ENCODE data around the gene CPZ. TPM values are rescaled to one million over a fixed set of nuclear protein-coding genes. Genes with fewer than 3 reads are reported as not detected.

CPZ gene
- total RNA-seq, 1 experiment from 2014 or later, result 37.3 TPM

GRCh38 chr4:8552024-8552423 lies 40.5 kb upstream of the CPZ start:
- H3K56ac ChIP-seq (ENCODE audit: insufficient read length, low read depth, low read length), result no peak overlapping the region
- H3K27ac ChIP-seq (ENCODE audit: insufficient read length, low read depth, low read length), result no peak overlapping the region
- H4K8ac ChIP-seq (replicated peaks; ENCODE audit: insufficient read length, low read depth, low read length), result no peak overlapping the region
- TF ChIP-seq CTCF (conservative IDR thresholded peaks at IDR 0.05), result no peak
- no peaks in the 10 kb centered on the region for H3K79me2 ChIP-seq (ENCODE audit: insufficient read depth, low read length)
- H3K23me2 ChIP-seq (ENCODE audit: insufficient read length, low read depth, low read length, poor library complexity, severe bottlenecking), result no peaks in the 10 kb centered on the region
- H3K4me2 ChIP-seq (ENCODE audit: insufficient read depth, insufficient read length, low read length), result no peak overlapping the region
- H2BK5ac ChIP-seq (ENCODE audit: insufficient read length, low read length), result no peak overlapping the region
- no peaks in the 10 kb centered on the region for H3K27me3 ChIP-seq (ENCODE audit: insufficient read depth, low read length)
- no peaks in the 10 kb centered on the region for H3K36me3 Mint-ChIP-seq (ENCODE audit: insufficient read depth in 1 of 3, low read depth in 3 of 3)
- H3T11ph ChIP-seq (ENCODE audit: low read length), result no peak overlapping the region
- H3K27ac Mint-ChIP-seq, result peak overlapping the region in 2 of 3 experiments; percentile 6 to 66; a peak in 1 of 7 replicates
- no peak overlapping the region for H3K23ac ChIP-seq (ENCODE audit: insufficient read length, low read depth, low read length)
- peaks cover 23 to 33% of the 10 kb centered on the region in 2 experiments for H3K4me1 Mint-ChIP-seq
- no peak overlapping the region for H2AK5ac ChIP-seq (ENCODE audit: insufficient read length, low read length)
- H3K4ac ChIP-seq (ENCODE audit: low read depth, low read length), result no peak overlapping the region
- H4K91ac ChIP-seq (ENCODE audit: insufficient read length, low read depth, low read length), result no peak overlapping the region
- no peaks in the 10 kb centered on the region; the same call in none of the 2 replicates for H3K27me3 Mint-ChIP-seq (ENCODE audit: low read depth)
- H3K9me3 Mint-ChIP-seq, result no peaks in the 10 kb centered on the region; a peak in 1 of 5 replicates
- H2BK120ac ChIP-seq (ENCODE audit: low read depth, low read length, poor library complexity, severe bottlenecking), result no peak overlapping the region
- no peak overlapping the region for H3K4me3 Mint-ChIP-seq
- H3K79me1 ChIP-seq (ENCODE audit: insufficient read depth, low read depth, low read length, poor library complexity, severe bottlenecking), result no peaks in the 10 kb centered on the region
- H3K4me1 ChIP-seq (ENCODE audit: insufficient read depth, low read length), result no peaks in the 10 kb centered on the region
- H3K9me3 ChIP-seq (ENCODE audit: control insufficient read depth, low read depth, low read length), result no peaks in the 10 kb centered on the region
- no peak for DNase-seq
- H2BK20ac ChIP-seq (ENCODE audit: low read depth, low read length, poor library complexity, severe bottlenecking), result no peak overlapping the region
- no CpG with 5 or more reads among the region's 4 CpGs for WGBS (ENCODE audit: extremely low coverage, insufficient read length, low lambda C conversion rate)
- H3K9ac ChIP-seq (ENCODE audit: extremely low read depth, insufficient read length, low read length), result no peak overlapping the region
- no peak overlapping the region for H4K5ac ChIP-seq (ENCODE audit: insufficient read length, low read depth, low read length)
- peaks cover 2% of the 10 kb centered on the region for H4K20me1 ChIP-seq (ENCODE audit: control insufficient read depth, insufficient read depth, insufficient read length)
- no peak overlapping the region for H2AFZ ChIP-seq (ENCODE audit: low read length)
- H3K18ac ChIP-seq (ENCODE audit: insufficient read length, low read depth, low read length), result no peak overlapping the region
- no peak overlapping the region for H2BK12ac ChIP-seq (ENCODE audit: insufficient read length, low read depth, low read length)
- H3K14ac ChIP-seq (ENCODE audit: insufficient read depth, low read length), result no peak overlapping the region
- H2BK15ac ChIP-seq (ENCODE audit: low read depth, low read length), result no peak overlapping the region
